ENCODE data around the gene MPEG1. TPM values are rescaled to one million over a fixed set of nuclear protein-coding genes. Genes with fewer than 3 reads are reported as not detected.
A peak's percentile ranks its signal among the peaks of the same experiment; 100 is the strongest.

MPEG1 gene
- total RNA-seq, 8 experiments from 2014 or later: 0.15 to 1.4 (median 0.90) TPM; not detected in 1

GRCh38 chr11:59193587-59194130 is 19.1 kb downstream of the MPEG1 start:
- Histone ChIP-seq H3K4me1 (replicated peaks in 1 of 2) (peaks cover 0 to 11% of the 10 kb centered on the region in 2 donors), H3K4me3 (no peak overlapping the region), H3K27ac (no peak overlapping the region)
- ATAC-seq (replicated peaks in 6 of 8): no peak
- in situ Hi-C loops (cut with MboI; ENCODE audit: low pct_unique_long_range_greater_than_20kb in 2 of 9, low sequenced_read_pairs in 9 of 9, unreplicated experiment in 9 of 9): loop anchor here in 3 of 9 experiments (25.0 kb wide), 2 partner anchors 94 to 244 kb away; partner anchors contain the start of genes OR5A1 (in 2 of the 3) and OR5A2 (in 2 of the 3)
- WGBS, 10 experiments: 54 to 100% (median 93%) methylated on average over 1 to 10 of the region's 10 CpGs

GRCh38 chr11:59192446-59193020 is 20.2 kb downstream of the MPEG1 start:
- H3K4me3 ChIP-seq: no peak overlapping the region

GRCh38 chr11:59191890-59192289 is 20.8 kb downstream of the MPEG1 start:
- peak in 2 of 8 experiments; percentile 43 to 59 for ATAC-seq (replicated peaks in 6 of 8)
- in situ Hi-C loops (cut with MboI; ENCODE audit: low pct_unique_long_range_greater_than_20kb in 2 of 9, low sequenced_read_pairs in 9 of 9, unreplicated experiment in 9 of 9): loop anchor here in 3 of 9 experiments (25.0 kb wide), 2 partner anchors 95 to 245 kb away; partner anchors contain the start of genes OR5A1 (in 2 of the 3) and OR5A2 (in 2 of the 3)
- WGBS, 10 experiments: 0 to 98% (median 92%) methylated on average over 2 to 8 of the region's 8 CpGs; no CpG with 5 or more reads in 4 of the 10 experiments
- no peak overlapping the region for H3K27ac ChIP-seq
- H3K4me1 ChIP-seq (replicated peaks in 1 of 2): peaks cover 4 to 8% of the 10 kb centered on the region in 2 donors
- H3K4me3 ChIP-seq: no peak overlapping the region

More at GRCh38 chr11:59192446-59193020, 20.2 kb downstream of the MPEG1 start:
- in situ Hi-C loops (cut with MboI; ENCODE audit: low pct_unique_long_range_greater_than_20kb in 2 of 9, low sequenced_read_pairs in 9 of 9, unreplicated experiment in 9 of 9): loop anchor here in 3 of 9 experiments (25.0 kb wide), 2 partner anchors 95 to 245 kb away; partner anchors contain the start of genes OR5A1 (in 2 of the 3) and OR5A2 (in 2 of the 3)
- Histone ChIP-seq H3K4me1 (replicated peaks in 1 of 2) (peaks cover 0 to 3% of the 10 kb centered on the region in 2 donors), H3K27ac (no peak overlapping the region)
- ATAC-seq (replicated peaks in 6 of 8): no peak
- 17 to 100% (median 100%) methylated on average over 1 to 3 of the region's 4 CpGs; no CpG with 5 or more reads in 1 of the 10 experiments for WGBS, 10 experiments

GRCh38 chr11:59191095-59191494 is 21.6 kb downstream of the MPEG1 start:
- no peak for ATAC-seq (replicated peaks in 6 of 8)
- in situ Hi-C loops (cut with MboI; ENCODE audit: low pct_unique_long_range_greater_than_20kb in 2 of 9, low sequenced_read_pairs in 9 of 9, unreplicated experiment in 9 of 9): loop anchor here in 3 of 9 experiments (25.0 kb wide), 2 partner anchors 96 to 246 kb away; partner anchors contain the start of genes OR5A1 (in 2 of the 3) and OR5A2 (in 2 of the 3)

GRCh38 chr11:59189986-59190385 is 22.7 kb downstream of the MPEG1 start:
- H3K4me1 ChIP-seq (replicated peaks in 1 of 2): peaks cover 22 to 26% of the 10 kb centered on the region in 2 donors
- 0 to 100% (median 88%) methylated on average over 1 to 4 of the region's 4 CpGs; no CpG with 5 or more reads in 1 of the 10 experiments for WGBS, 10 experiments
- H3K27ac ChIP-seq: no peak overlapping the region
- no peak for ATAC-seq (replicated peaks in 6 of 8)
- H3K4me3 ChIP-seq: no peak overlapping the region
- in situ Hi-C loops (cut with MboI; ENCODE audit: low pct_unique_long_range_greater_than_20kb in 2 of 9, low sequenced_read_pairs in 9 of 9, unreplicated experiment in 9 of 9): loop anchor here in 3 of 9 experiments (25.0 kb wide), 2 partner anchors 97 to 247 kb away; partner anchors contain the start of genes OR5A1 (in 2 of the 3) and OR5A2 (in 2 of the 3)

More at GRCh38 chr11:59191095-59191494, 21.6 kb downstream of the MPEG1 start:
- H3K27ac ChIP-seq: no peak overlapping the region
- 90 to 100% (median 95%) methylated on average over 2 to 3 of the region's 4 CpGs; no CpG with 5 or more reads in 6 of the 10 experiments for WGBS, 10 experiments
- H3K4me1 ChIP-seq (replicated peaks in 1 of 2): peaks cover 10 to 16% of the 10 kb centered on the region in 2 donors
- H3K4me3 ChIP-seq: no peak overlapping the region

GRCh38 chr11:59188954-59189353 is 23.8 kb downstream of the MPEG1 start:
- in situ Hi-C loops (cut with MboI; ENCODE audit: low pct_unique_long_range_greater_than_20kb in 2 of 9, low sequenced_read_pairs in 9 of 9, unreplicated experiment in 9 of 9): loop anchor here in 3 of 9 experiments (25.0 kb wide), 2 partner anchors 98 to 248 kb away; partner anchors contain the start of genes OR5A1 (in 2 of the 3) and OR5A2 (in 2 of the 3)
- ATAC-seq (replicated peaks in 6 of 8): peak in 1 of 8 experiments; percentile 57
- H3K27ac ChIP-seq: no peak overlapping the region
- H3K4me1 ChIP-seq (replicated peaks in 1 of 2): peaks cover 32 to 34% of the 10 kb centered on the region in 2 donors
- WGBS, 10 experiments: 44 to 100% (median 91%) methylated on average over 1 to 4 of the region's 4 CpGs; no CpG with 5 or more reads in 2 of the 10 experiments
- no peak overlapping the region for H3K4me3 ChIP-seq

GRCh38 chr11:59187587-59187986 is 25.1 kb downstream of the MPEG1 start:
- 0 to 100% (median 83%) methylated on average over 1 to 3 of the region's 6 CpGs for WGBS, 10 experiments
- H3K4me1 ChIP-seq (replicated peaks in 1 of 2): peaks cover 42 to 44% of the 10 kb centered on the region in 2 donors
- H3K27ac ChIP-seq: no peak overlapping the region
- no peak overlapping the region for H3K4me3 ChIP-seq
- in situ Hi-C loops (cut with MboI; ENCODE audit: low pct_unique_long_range_greater_than_20kb in 2 of 9, low sequenced_read_pairs in 9 of 9, unreplicated experiment in 9 of 9): loop anchor here in 3 of 9 experiments (25.0 kb wide), 2 partner anchors 100 to 250 kb away; partner anchors contain the start of genes OR5A1 (in 2 of the 3) and OR5A2 (in 2 of the 3)
- peak in 6 of 8 experiments; percentile 11 to 72 (median 31) for ATAC-seq (replicated peaks in 6 of 8)

GRCh38 chr11:59187035-59187434 is 25.7 kb downstream of the MPEG1 start:
- ATAC-seq (replicated peaks in 6 of 8): no peak
- H3K4me3 ChIP-seq: no peak overlapping the region
- in situ Hi-C loops (cut with MboI; ENCODE audit: low pct_unique_long_range_greater_than_20kb in 2 of 9, low sequenced_read_pairs in 9 of 9, unreplicated experiment in 9 of 9): loop anchor here in 3 of 9 experiments (25.0 kb wide), 2 partner anchors 100 to 250 kb away; partner anchors contain the start of genes OR5A1 (in 2 of the 3) and OR5A2 (in 2 of the 3)
- H3K4me1 ChIP-seq (replicated peaks in 1 of 2): peaks cover 42 to 46% of the 10 kb centered on the region in 2 donors
- 0 to 100% (median 100%) methylated on average over 1 to 2 of the region's 3 CpGs; no CpG with 5 or more reads in 3 of the 10 experiments for WGBS, 10 experiments
- peak overlapping the region; percentile 84 to 87 for H3K27ac ChIP-seq

- 58 to 80% (median 66%) methylated on average over 1 to 3 of the region's 5 CpGs; no CpG with 5 or more reads in 7 of the 10 experiments for WGBS, 10 experiments
- Histone ChIP-seq H3K4me3 (no peak overlapping the region), H3K4me1 (replicated peaks in 1 of 2) (peaks cover 43 to 55% of the 10 kb centered on the region in 2 donors), H3K27ac (peak overlapping the region; percentile 84 to 87)
- peak in 4 of 8 experiments; percentile 5 to 72 (median 30) for ATAC-seq (replicated peaks in 6 of 8)
- in situ Hi-C loops (cut with MboI; ENCODE audit: low pct_unique_long_range_greater_than_20kb in 2 of 9, low sequenced_read_pairs in 9 of 9, unreplicated experiment in 9 of 9): loop anchor here in 3 of 9 experiments (25.0 kb wide), 2 partner anchors 101 to 251 kb away; partner anchors contain the start of genes OR5A1 (in 2 of the 3) and OR5A2 (in 2 of the 3)
Measured at GRCh38 chr11:59186130-59186594, 26.6 kb downstream of the MPEG1 start.

- Histone ChIP-seq H3K27ac (peak overlapping the region; percentile 84 to 87), H3K4me1 (replicated peaks in 1 of 2) (peaks cover 50 to 61% of the 10 kb centered on the region in 2 donors), H3K4me3 (peak overlapping the region in 1 of 5 donors; percentile 4)
- in situ Hi-C loops (cut with MboI; ENCODE audit: low pct_unique_long_range_greater_than_20kb in 2 of 9, low sequenced_read_pairs in 9 of 9, unreplicated experiment in 9 of 9): loop anchor here in 3 of 9 experiments (25.0 kb wide), 2 partner anchors 102 to 252 kb away; partner anchors contain the start of genes OR5A1 (in 2 of the 3) and OR5A2 (in 2 of the 3)
- 0 to 52% (median 14%) methylated on average over 1 to 5 of the region's 5 CpGs for WGBS, 10 experiments
- ATAC-seq (replicated peaks in 6 of 8): peak in 7 of 8 experiments; percentile 5 to 71 (median 30)
Measured at GRCh38 chr11:59185386-59185945, 27.3 kb downstream of the MPEG1 start.

GRCh38 chr11:59184691-59185339 is 27.9 kb downstream of the MPEG1 start:
- in situ Hi-C loops (cut with MboI; ENCODE audit: low pct_unique_long_range_greater_than_20kb in 2 of 9, low sequenced_read_pairs in 9 of 9, unreplicated experiment in 9 of 9): loop anchor here in 3 of 9 experiments (25.0 kb wide), 2 partner anchors 102 to 252 kb away; partner anchors contain the start of genes OR5A1 (in 2 of the 3) and OR5A2 (in 2 of the 3)
- peak overlapping the region in 1 of 5 donors; percentile 4 for H3K4me3 ChIP-seq
- WGBS, 10 experiments: 0 to 28% (median 15%) methylated on average over 1 to 9 of the region's 9 CpGs

More at GRCh38 chr11:59184691-59185339, 27.9 kb downstream of the MPEG1 start:
- Histone ChIP-seq H3K27ac (peak overlapping the region; percentile 84 to 87), H3K4me1 (replicated peaks in 1 of 2) (peaks cover 57 to 66% of the 10 kb centered on the region in 2 donors)
- peak in 5 of 8 experiments; percentile 64 to 86 (median 78) for ATAC-seq (replicated peaks in 6 of 8)

Data from motor neuron (in vitro differentiated cells).